HG02973 (cell line): ENCODE data around the gene COL11A2.

ENCODE experiments used
- ATAC-seq: cut with Tn5 transposase; IDR thresholded peaks from one replicate; pipeline ENCODE4 v1.9.1; 2021; ENCODE audit warnings: moderate library complexity; ENCODE audit not compliant: unreplicated experiment

The COL11A2 gene

GRCh38 chr6:33206864-33207551, 14.7 kb upstream of the COL11A2 start:
- no peak for ATAC-seq

GRCh38 chr6:33206027-33206863, 14.0 kb upstream of the COL11A2 start:
- no peak for ATAC-seq

- no peak for ATAC-seq
Measured at GRCh38 chr6:33205191-33206026, 13.1 kb upstream of the COL11A2 start.

DNA sequence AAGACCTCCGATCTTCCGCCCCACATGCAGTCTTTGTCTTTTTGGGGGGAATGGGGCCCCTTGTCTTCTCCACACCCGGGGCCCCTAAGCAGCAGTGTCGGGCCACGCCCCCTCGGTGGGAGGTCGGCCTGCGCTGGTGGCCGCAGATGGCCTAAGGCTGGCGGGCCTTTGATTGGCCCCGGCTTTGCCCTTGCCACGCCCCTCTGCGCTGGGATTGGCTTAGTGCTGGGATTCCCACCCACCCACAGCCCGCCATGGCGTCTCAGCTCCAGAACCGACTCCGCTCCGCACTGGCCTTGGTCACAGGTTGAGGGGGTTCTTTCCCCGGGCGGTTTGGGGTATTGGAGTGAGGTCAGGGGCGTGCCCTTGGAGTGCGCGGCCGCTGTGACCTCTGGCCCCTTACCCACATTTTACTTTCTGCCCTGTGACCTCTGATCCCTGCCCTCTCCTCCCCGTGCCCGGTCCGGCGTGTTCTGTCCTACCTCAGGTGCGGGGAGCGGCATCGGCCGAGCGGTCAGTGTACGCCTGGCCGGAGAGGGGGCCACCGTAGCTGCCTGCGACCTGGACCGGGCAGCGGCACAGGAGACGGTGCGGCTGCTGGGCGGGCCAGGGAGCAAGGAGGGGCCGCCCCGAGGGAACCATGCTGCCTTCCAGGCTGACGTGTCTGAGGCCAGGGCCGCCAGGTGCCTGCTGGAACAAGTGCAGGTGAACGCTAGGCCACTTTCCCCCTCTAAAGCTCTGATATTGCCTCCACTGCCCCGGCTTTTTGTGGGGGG, 12.3 kb upstream of the COL11A2 start, which contains the start of gene HSD17B8:
HSD17B8 (plus strand) TSS at position 241 of the 776 bp plus-strand sequence; CDS start at position 255, 14 bp downstream.
- ATAC-seq: peak; percentile 42

DNA sequence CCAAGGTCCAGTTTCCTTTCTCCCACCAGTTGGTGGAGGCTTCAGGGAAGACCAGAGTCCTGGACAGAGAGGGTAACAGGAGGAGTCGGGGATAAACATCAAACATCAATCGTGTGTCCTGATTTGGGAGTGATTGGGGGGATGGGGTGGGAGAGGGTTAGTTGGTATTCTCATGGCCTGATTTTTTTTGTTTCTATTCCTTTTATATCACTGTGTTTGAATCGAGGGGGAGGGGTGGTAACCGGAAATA, 11.8 kb upstream of the COL11A2 start:
- no peak for ATAC-seq

- no peak for ATAC-seq
Measured at GRCh38 chr6:33203443-33204164, 11.3 kb upstream of the COL11A2 start.

DNA sequence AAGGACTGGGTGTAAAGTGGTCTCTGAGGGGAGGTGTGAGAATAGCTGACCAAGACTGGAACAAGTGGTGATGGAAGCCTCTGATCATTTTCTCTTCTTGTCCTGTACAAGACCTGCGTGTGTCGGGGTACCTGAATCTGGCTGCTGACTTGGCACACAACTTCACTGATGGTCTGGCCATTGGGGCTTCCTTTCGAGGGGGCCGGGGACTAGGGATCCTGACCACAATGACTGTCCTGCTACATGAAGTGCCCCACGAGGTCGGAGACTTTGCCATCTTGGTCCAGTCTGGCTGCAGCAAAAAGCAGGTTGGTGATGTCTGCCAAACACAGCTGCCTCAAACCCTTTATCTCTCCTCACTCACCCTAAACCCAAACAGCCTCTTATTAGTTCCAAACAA, 10.5 kb upstream of the COL11A2 start:
- no peak for ATAC-seq

GRCh38 chr6:33201935-33202334, 9.7 kb upstream of the COL11A2 start:
- no peak for ATAC-seq

DNA sequence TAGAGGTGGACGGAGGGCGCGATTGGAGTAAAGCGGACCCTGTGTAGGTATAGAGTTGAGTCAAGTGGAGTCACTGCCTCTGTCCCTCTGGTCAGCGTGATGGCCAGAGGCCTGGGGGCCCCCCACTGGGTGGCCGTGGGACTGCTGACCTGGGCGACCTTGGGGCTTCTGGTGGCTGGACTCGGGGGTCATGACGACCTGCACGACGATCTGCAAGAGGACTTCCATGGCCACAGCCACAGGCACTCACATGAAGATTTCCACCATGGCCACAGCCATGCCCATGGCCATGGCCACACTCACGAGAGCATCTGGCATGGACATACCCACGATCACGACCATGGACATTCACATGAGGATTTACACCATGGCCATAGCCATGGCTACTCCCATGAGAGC, 8.9 kb upstream of the COL11A2 start:
- ATAC-seq: no peak

GRCh38 chr6:33200219-33201146, 8.2 kb upstream of the COL11A2 start, which contains the start of the genes RXRB and SLC39A7:
Gene RXRB, minus strand, starts transcription at chr6:33200665. Its CDS starts 189 bp downstream, at chr6:33200476.
Gene SLC39A7, plus strand, starts transcription at chr6:33200867. Its CDS starts 379 bp downstream, at chr6:33201246.
- peak; percentile 43 for ATAC-seq

DNA sequence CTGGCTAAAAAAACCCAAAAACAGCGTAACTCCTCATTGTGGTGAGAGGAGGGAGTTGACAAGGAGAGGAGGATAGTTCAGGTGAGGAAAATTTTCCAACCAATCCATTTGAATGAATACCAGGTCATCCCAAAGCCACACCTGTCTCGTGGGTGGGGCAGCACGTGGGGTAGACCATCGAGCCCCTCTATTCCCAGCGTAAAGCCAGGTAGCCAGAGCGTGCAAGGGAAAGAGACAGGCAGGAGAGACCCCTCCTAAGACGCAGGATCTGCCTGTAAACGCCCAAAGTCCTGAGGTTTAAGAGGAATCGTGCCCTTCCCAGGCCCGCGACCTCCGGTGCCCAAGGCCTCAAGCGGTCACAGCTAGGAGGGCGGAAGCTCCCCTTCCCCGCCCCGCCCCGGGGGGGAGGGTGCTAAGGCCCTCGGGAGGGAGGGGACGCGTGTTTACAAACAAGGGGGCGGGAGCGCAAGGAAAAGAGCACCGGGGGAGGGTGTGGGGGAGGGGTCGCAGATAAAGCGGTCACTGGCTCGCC, 7.5 kb upstream of the COL11A2 start:
- peak; percentile 12 for ATAC-seq

DNA sequence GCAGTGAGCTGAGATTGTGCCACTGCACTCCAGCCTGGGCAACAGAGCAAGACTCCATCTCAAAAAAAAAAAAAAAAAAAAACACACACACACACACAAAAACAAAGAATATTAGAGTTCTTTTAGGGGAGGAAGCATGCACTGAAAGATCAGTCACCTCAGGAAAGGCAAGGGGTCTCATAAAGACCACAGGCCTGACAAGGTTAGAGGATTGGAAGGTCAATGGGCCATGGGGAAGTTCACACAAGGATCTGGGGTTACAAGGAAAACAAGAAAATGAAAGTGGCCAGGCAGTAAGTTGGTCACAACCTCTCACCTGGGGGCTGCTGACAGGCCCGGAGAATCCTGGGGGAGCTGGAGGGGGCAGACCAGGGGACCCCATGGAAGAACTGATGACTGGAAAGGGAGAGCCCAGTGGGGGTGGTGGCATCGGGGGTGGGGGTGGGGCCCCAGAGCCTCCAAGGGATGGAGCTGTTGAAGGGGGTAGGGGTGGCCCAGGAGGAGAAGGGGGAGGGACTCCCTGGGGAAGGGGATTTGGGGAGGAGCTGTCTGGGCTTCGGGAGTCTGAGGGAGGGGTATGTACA, 6.7 kb upstream of the COL11A2 start:
- no peak for ATAC-seq

GRCh38 chr6:33198159-33198852, 6.0 kb upstream of the COL11A2 start:
- no peak for ATAC-seq

DNA sequence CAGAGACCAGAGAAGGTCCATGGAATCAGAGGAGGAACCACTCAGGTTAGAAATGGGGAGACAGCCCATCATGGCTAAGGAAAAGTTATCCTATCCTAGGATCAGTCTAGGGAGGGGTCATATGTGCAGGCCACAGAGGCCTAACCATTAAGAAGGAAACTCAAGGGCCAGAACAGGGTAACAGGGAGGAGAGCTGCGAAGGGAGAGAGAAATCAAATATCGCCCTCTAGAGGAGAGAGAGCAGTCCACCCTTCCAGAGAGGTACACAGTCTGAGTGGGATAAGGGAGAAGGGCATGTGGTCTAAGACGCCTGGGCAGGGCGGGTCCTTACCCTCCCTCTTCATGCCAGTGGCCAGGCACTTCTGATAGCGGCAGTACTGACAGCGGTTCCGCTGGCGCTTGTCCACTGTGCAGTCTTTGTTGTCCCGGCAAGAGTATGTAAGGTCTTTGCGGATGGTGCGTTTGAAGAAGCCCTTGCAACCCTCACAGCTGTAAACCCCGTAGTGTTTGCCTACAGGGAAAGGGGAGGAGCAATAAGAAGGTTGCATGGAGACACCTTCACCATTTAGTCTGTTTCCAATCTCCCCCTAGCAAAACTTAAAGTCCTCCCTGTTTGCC, 5.3 kb upstream of the COL11A2 start:
- no peak for ATAC-seq

GRCh38 chr6:33195304-33196165, 3.3 kb upstream of the COL11A2 start:
- no peak for ATAC-seq

- ATAC-seq: no peak
Measured at GRCh38 chr6:33194431-33194979, 2.2 kb upstream of the COL11A2 start.
